GM12874 (cell line): ENCODE data around the gene HPCA.

Source experiments
- CTCF ChIP-seq: IDR thresholded peaks from 2 replicates; pipeline ENCODE4 v1.5.1; 2011; ENCODE audit warnings: low read depth, mild to moderate bottlenecking, control low read depth, low read length, moderate library complexity; ENCODE audit not compliant: insufficient read depth

HPCA gene

GRCh38 chr1:32893198-32894018 is 7.1 kb downstream of the HPCA start:
- no peak for TF ChIP-seq CTCF

GRCh38 chr1:32894019-32894600 is 7.8 kb downstream of the HPCA start:
- TF ChIP-seq CTCF = no peak

GRCh38 chr1:32894681-32895080 is 8.4 kb downstream of the HPCA start:
- no peak for TF ChIP-seq CTCF

GRCh38 chr1:32895325-32896215 is 9.3 kb downstream of the HPCA start:
- TF ChIP-seq CTCF = no peak

- TF ChIP-seq CTCF = no peak
Measured at GRCh38 chr1:32896451-32896850, 10.2 kb downstream of the HPCA start.

GRCh38 chr1:32897082-32898049 is 11.1 kb downstream of the HPCA start:
- no peak for TF ChIP-seq CTCF

- no peak for TF ChIP-seq CTCF
Measured at GRCh38 chr1:32898056-32898455, 11.8 kb downstream of the HPCA start.
